Peyer's patch (tissue), 4 donors: ENCODE data around the gene SKA3.

ENCODE experiments used
- CTCF ChIP-seq, 6 experiments: fragments of 450-650 bp in 4 of 6; fragments of 200-600 bp in 2 of 6; sonication (generic) in 1 of 6; IDR thresholded peaks; one replicate each; pipeline ENCODE4 v1.5.1; 2017 to 2019; ENCODE audit warnings: antibody characterized with exemption in 6 of 6, mild to moderate bottlenecking in 3 of 6, moderate library complexity in 1 of 6
- POLR2A ChIP-seq, 2 donors: fragments of 450-650 bp; IDR thresholded peaks; one replicate each; pipeline ENCODE4 v1.5.1; 2017; ENCODE audit warnings: antibody characterized with exemption in 2 of 2, mild to moderate bottlenecking in 2 of 2, moderate library complexity in 2 of 2

GRCh38 chr13:21120191-21120590, 56.2 kb downstream of the SKA3 start:
- TF ChIP-seq CTCF (IDR thresholded peaks at IDR 0.05) (no peak), POLR2A (IDR thresholded peaks at IDR 0.05) (no peak)
